ACC112 (cell line): Measurements from ENCODE around the gene PLXND1.

Experiments
- H2AFZ ChIP-seq: fragments of 200-600 bp; sonication (generic); one replicate; pipeline ENCODE4 v1.6.0; 2017; ENCODE audit warnings: antibody characterized with exemption, low read length; ENCODE audit not compliant: unreplicated experiment
- H3K27ac ChIP-seq: fragments of 200-600 bp; sonication (generic); 2 replicates; pipeline ENCODE4 v1.5.1; 2014; ENCODE audit warnings: low read depth, mild to moderate bottlenecking, antibody characterized with exemption, low read length, moderate library complexity
- H3K27me3 ChIP-seq: fragments of 200-600 bp; sonication (generic); 2 replicates; pipeline ENCODE4 v1.6.1; 2014; ENCODE audit warnings: mild to moderate bottlenecking, antibody characterized with exemption, low read length, moderate library complexity, mixed read lengths; ENCODE audit not compliant: insufficient read depth
- H3K36me3 ChIP-seq: fragments of 200-600 bp; sonication (generic); 2 replicates; pipeline ENCODE4 v1.6.1; 2016; ENCODE audit warnings: mild to moderate bottlenecking, antibody characterized with exemption, low read length, moderate library complexity, mixed read lengths; ENCODE audit not compliant: insufficient read depth
- H3K4me1 ChIP-seq: fragments of 200-600 bp; sonication (generic); one replicate; pipeline ENCODE4 v1.6.1; 2016; ENCODE audit warnings: low read length, mixed read lengths; ENCODE audit not compliant: insufficient read depth, unreplicated experiment, control insufficient read depth
- H3K4me3 ChIP-seq: fragments of 200-600 bp; sonication (generic); 2 replicates; pipeline ENCODE4 v1.5.1; 2014; ENCODE audit warnings: mild to moderate bottlenecking, low read depth, low read length
- H3K79me2 ChIP-seq: fragments of 200-600 bp; sonication (generic); one replicate; pipeline ENCODE4 v1.6.0; 2016; ENCODE audit warnings: low read length; ENCODE audit not compliant: control insufficient read depth, unreplicated experiment, insufficient read depth

The PLXND1 gene

GRCh38 chr3:129543999-129544398 is 62.5 kb downstream of the PLXND1 start:
- H3K4me3 ChIP-seq, result no peak overlapping the region
- H3K27me3 ChIP-seq, result no peaks in the 10 kb centered on the region
- no peaks in the 10 kb centered on the region for H3K36me3 ChIP-seq
- no peak overlapping the region for H2AFZ ChIP-seq
- no peak overlapping the region for H3K27ac ChIP-seq
- H3K4me1 ChIP-seq, result no peaks in the 10 kb centered on the region
- no peaks in the 10 kb centered on the region for H3K79me2 ChIP-seq

GRCh38 chr3:129543156-129543790 is 63.2 kb downstream of the PLXND1 start, which contains the start of gene H1-8:
Gene H1-8, plus strand, starts transcription at chr3:129543175. Its CDS starts 44 bp downstream, at chr3:129543219.
- Histone ChIP-seq H3K79me2 (no peaks in the 10 kb centered on the region), H3K27ac (no peak within 1 kb of the TSS), H3K27me3 (no peaks in the 10 kb centered on the region), H3K36me3 (no peaks in the 10 kb centered on the region), H3K4me3 (no peak within 1 kb of the TSS), H2AFZ (no peak within 1 kb of the TSS), H3K4me1 (no peaks in the 10 kb centered on the region)

- Histone ChIP-seq H2AFZ (no peak overlapping the region), H3K79me2 (no peaks in the 10 kb centered on the region), H3K4me1 (no peaks in the 10 kb centered on the region), H3K4me3 (no peak overlapping the region), H3K27ac (no peak overlapping the region), H3K27me3 (no peaks in the 10 kb centered on the region), H3K36me3 (no peaks in the 10 kb centered on the region)
Observed at GRCh38 chr3:129542747-129543146, 63.7 kb downstream of the PLXND1 start.

GRCh38 chr3:129540776-129541516 is 65.5 kb downstream of the PLXND1 start:
- Histone ChIP-seq H3K27ac (no peak overlapping the region), H3K27me3 (0 out of 2 replicates have a peak, but pooled peaks cover 3% of the 10 kb centered on the region), H3K4me3 (no peak overlapping the region), H3K79me2 (no peaks in the 10 kb centered on the region), H3K36me3 (no peaks in the 10 kb centered on the region), H2AFZ (no peak overlapping the region), H3K4me1 (no peaks in the 10 kb centered on the region)

GRCh38 chr3:129539206-129539605 is 67.3 kb downstream of the PLXND1 start:
- H2AFZ ChIP-seq, result no peak overlapping the region
- no peaks in the 10 kb centered on the region for H3K4me1 ChIP-seq
- H3K27me3 ChIP-seq, result 0 out of 2 replicates have a peak, but pooled peaks cover 3% of the 10 kb centered on the region
- no peaks in the 10 kb centered on the region for H3K36me3 ChIP-seq
- H3K27ac ChIP-seq, result no peak overlapping the region
- H3K79me2 ChIP-seq, result no peaks in the 10 kb centered on the region
- no peak overlapping the region for H3K4me3 ChIP-seq

GRCh38 chr3:129536804-129537203 is 69.7 kb downstream of the PLXND1 start:
- no peak overlapping the region for H3K27ac ChIP-seq
- H3K4me3 ChIP-seq, result no peak overlapping the region
- H3K36me3 ChIP-seq, result no peaks in the 10 kb centered on the region
- H2AFZ ChIP-seq, result no peak overlapping the region
- no peaks in the 10 kb centered on the region for H3K4me1 ChIP-seq
- H3K79me2 ChIP-seq, result no peaks in the 10 kb centered on the region
- H3K27me3 ChIP-seq, result 0 out of 2 replicates have a peak, but pooled peaks cover 3% of the 10 kb centered on the region

GRCh38 chr3:129536374-129536667 is 70.2 kb downstream of the PLXND1 start:
- H3K36me3 ChIP-seq, result no peaks in the 10 kb centered on the region
- no peaks in the 10 kb centered on the region for H3K4me1 ChIP-seq
- no peak overlapping the region for H3K27ac ChIP-seq
- H2AFZ ChIP-seq, result no peak overlapping the region
- no peaks in the 10 kb centered on the region for H3K79me2 ChIP-seq
- H3K4me3 ChIP-seq, result no peak overlapping the region
- H3K27me3 ChIP-seq, result 0 out of 2 replicates have a peak, but pooled peaks cover 3% of the 10 kb centered on the region

GRCh38 chr3:129535075-129535474 is 71.4 kb downstream of the PLXND1 start:
- Histone ChIP-seq H3K36me3 (no peaks in the 10 kb centered on the region), H2AFZ (no peak overlapping the region), H3K4me1 (peaks cover 3% of the 10 kb centered on the region), H3K27me3 (0 out of 2 replicates have a peak, but pooled peaks cover 3% of the 10 kb centered on the region), H3K79me2 (no peaks in the 10 kb centered on the region), H3K4me3 (no peak overlapping the region), H3K27ac (no peak overlapping the region)

GRCh38 chr3:129534428-129535027 is 71.9 kb downstream of the PLXND1 start:
- Histone ChIP-seq H3K79me2 (no peaks in the 10 kb centered on the region), H2AFZ (no peak overlapping the region), H3K36me3 (no peaks in the 10 kb centered on the region), H3K4me1 (peaks cover 4% of the 10 kb centered on the region), H3K27ac (no peak overlapping the region), H3K27me3 (0 out of 2 replicates have a peak, but pooled peaks cover 3% of the 10 kb centered on the region), H3K4me3 (no peak overlapping the region)

GRCh38 chr3:129533406-129533805 is 73.1 kb downstream of the PLXND1 start:
- Histone ChIP-seq H3K27ac (no peak overlapping the region), H3K36me3 (no peaks in the 10 kb centered on the region), H3K4me3 (no peak overlapping the region), H3K4me1 (peaks cover 4% of the 10 kb centered on the region), H2AFZ (no peak overlapping the region), H3K27me3 (0 out of 2 replicates have a peak, but pooled peaks cover 3% of the 10 kb centered on the region), H3K79me2 (no peaks in the 10 kb centered on the region)
